ENCODE results near the gene THSD7A. TPM values are rescaled to one million over a fixed set of nuclear protein-coding genes. Genes with fewer than 3 reads are reported as not detected.

THSD7A gene
- total and polyA plus RNA-seq, 2 of the 4 experiments (the other 2 are of a cell fraction), result 0.02 to 0.18 TPM

GRCh38 chr7:11668727-11669126 is 163.3 kb downstream of the THSD7A start:
- Histone ChIP-seq H3K4me3 (ENCODE audit: insufficient read depth, low read depth, low read length) (no peak overlapping the region), H3K4ac (ENCODE audit: low read depth, low read length) (no peak overlapping the region), H2AK5ac (ENCODE audit: low read depth, low read length) (no peak overlapping the region), H4K91ac (ENCODE audit: insufficient read depth, low read depth, low read length) (no peak overlapping the region), H3K9me3 (ENCODE audit: control insufficient read depth, insufficient read depth, low read length) (peaks cover 5% of the 10 kb centered on the region), H3K23ac (ENCODE audit: low read depth, low read length) (no peak overlapping the region), H3K18ac (ENCODE audit: low read depth, low read length) (no peak overlapping the region), H4K5ac (ENCODE audit: low read depth, low read length) (no peak overlapping the region), H3K79me1 (ENCODE audit: low read depth in 1 of 2, low read length in 2 of 2) (no peaks in the 10 kb centered on the region), H3K27ac (ENCODE audit: insufficient read depth, low read length) (no peak overlapping the region), H2BK5ac (ENCODE audit: low read depth, low read length, poor library complexity, severe bottlenecking) (no peak overlapping the region), H3K9ac (ENCODE audit: low read depth, low read length) (no peak overlapping the region), H2BK15ac (ENCODE audit: low read depth, low read length) (no peak overlapping the region), H2BK20ac (ENCODE audit: low read depth, low read length) (no peak overlapping the region), H3K56ac (ENCODE audit: extremely low read depth, insufficient read depth, low read length) (no peak overlapping the region), H4K20me1 (ENCODE audit: insufficient read depth, low read length) (no peaks in the 10 kb centered on the region), H3K4me1 (ENCODE audit: control insufficient read depth, insufficient read depth, low read length) (no peaks in the 10 kb centered on the region), H3K4me2 (ENCODE audit: low read depth, low read length) (no peak overlapping the region), H2BK120ac (ENCODE audit: low read depth, low read length) (no peak overlapping the region), H3K27me3 (ENCODE audit: control insufficient read depth, insufficient read depth, low read length) (no peaks in the 10 kb centered on the region), H3K36me3 (ENCODE audit: control insufficient read depth, insufficient read depth, low read length) (no peaks in the 10 kb centered on the region), H2AK9ac (replicated peaks; ENCODE audit: low read depth, low read length, poor library complexity) (no peak overlapping the region), H3K14ac (replicated peaks; ENCODE audit: low read depth, low read length) (no peak overlapping the region), H2AFZ (replicated peaks; ENCODE audit: low read length, poor library complexity) (no peak overlapping the region), H3K9me1 (ENCODE audit: insufficient read depth, low read length) (no peaks in the 10 kb centered on the region), H4K8ac (ENCODE audit: low read depth in 2 of 2, low read length in 2 of 2) (no peak overlapping the region)
- DNase-seq (no peak), ATAC-seq (ENCODE audit: low read depth) (no peak)
- TF ChIP-seq FOS (IDR thresholded peaks at IDR 0.05; ENCODE audit: low read depth, low read length) (no peak), MAFK (IDR thresholded peaks at IDR 0.05; ENCODE audit: low read depth, low read length) (no peak), RAD21 (IDR thresholded peaks at IDR 0.05; ENCODE audit: low read length) (no peak), USF2 (IDR thresholded peaks at IDR 0.05; ENCODE audit: low read depth, low read length) (no peak), MAZ (IDR thresholded peaks at IDR 0.05; ENCODE audit: borderline replicate concordance, low read depth, low read length) (no peak), SMC3 (IDR thresholded peaks at IDR 0.05; ENCODE audit: low read depth, low read length) (no peak), ELK1 (IDR thresholded peaks at IDR 0.05; ENCODE audit: borderline replicate concordance, low read depth, low read length) (no peak), MXI1 (IDR thresholded peaks at IDR 0.05; ENCODE audit: borderline replicate concordance, low read depth, low read length) (no peak), RFX5 (IDR thresholded peaks at IDR 0.05; ENCODE audit: low read depth, low read length) (no peak), BHLHE40 (IDR thresholded peaks at IDR 0.05; ENCODE audit: low read depth, low read length) (no peak), CHD1 (IDR thresholded peaks at IDR 0.05; ENCODE audit: low read depth, low read length) (no peak), NFE2L2 (IDR thresholded peaks at IDR 0.05; ENCODE audit: low read depth, low read length) (no peak)
- in situ Hi-C loops (cut with MboI; ENCODE audit: low sequenced_read_pairs) (no loop called here), dilution Hi-C loops (cut with HindIII; ENCODE audit: low sequenced_read_pairs, unreplicated experiment) (no loop called here), intact Hi-C loops (cut with micrococcal nuclease) (no loop called here)
- CTCF ChIA-PET, result no interaction called here
- BruUV-seq (replicated peaks), result no TSS peak
- POLR2A ChIA-PET (ENCODE audit: unreplicated experiment), result no interaction called here
- no CpG with 5 or more reads among the region's 4 CpGs for WGBS, 2 experiments (ENCODE audit: extremely low coverage in 2 of 2, insufficient read length in 1 of 2)

Data from IMR-90 (cell line).